ENCODE data around the gene BRD7. TPM values are rescaled to one million over a fixed set of nuclear protein-coding genes. Genes with fewer than 3 reads are reported as not detected.

Gene BRD7
- total RNA-seq, 1 donor = 15.6 TPM

GRCh38 chr16:50324345-50324744 is 44.4 kb downstream of the BRD7 start:
- DNase-seq (ENCODE audit: low read depth in 2 of 3, low spot score in 2 of 3) = no peak

GRCh38 chr16:50323335-50324011 is 45.3 kb downstream of the BRD7 start:
- peak in 1 of 3 donors; percentile 41 for DNase-seq (ENCODE audit: low read depth in 2 of 3, low spot score in 2 of 3)

GRCh38 chr16:50322333-50322732 is 46.5 kb downstream of the BRD7 start:
- DNase-seq (ENCODE audit: low read depth in 2 of 3, low spot score in 2 of 3) = no peak

- DNase-seq (ENCODE audit: low read depth in 2 of 3, low spot score in 2 of 3) = no peak
Measured at GRCh38 chr16:50320310-50320709, 48.5 kb downstream of the BRD7 start.

GRCh38 chr16:50318796-50319578 is 49.8 kb downstream of the BRD7 start:
- DNase-seq (ENCODE audit: low read depth in 2 of 3, low spot score in 2 of 3) = no peak

GRCh38 chr16:50316848-50317630 is 51.7 kb downstream of the BRD7 start:
- DNase-seq (ENCODE audit: low read depth in 2 of 3, low spot score in 2 of 3) = no peak

- no peak for DNase-seq (ENCODE audit: low read depth in 2 of 3, low spot score in 2 of 3)
Measured at GRCh38 chr16:50316102-50316847, 52.5 kb downstream of the BRD7 start.

- DNase-seq (ENCODE audit: low read depth in 2 of 3, low spot score in 2 of 3) = no peak
Measured at GRCh38 chr16:50315346-50315997, 53.3 kb downstream of the BRD7 start.

GRCh38 chr16:50314665-50315064 is 54.1 kb downstream of the BRD7 start:
- DNase-seq (ENCODE audit: low read depth in 2 of 3, low spot score in 2 of 3) = no peak

GRCh38 chr16:50313596-50314478 is 55.0 kb downstream of the BRD7 start:
- DNase-seq (ENCODE audit: low read depth in 2 of 3, low spot score in 2 of 3) = peak in 2 of 3 donors; percentile 48 to 64

- DNase-seq (ENCODE audit: low read depth in 2 of 3, low spot score in 2 of 3) = no peak
Measured at GRCh38 chr16:50311891-50312501, 56.8 kb downstream of the BRD7 start.

- DNase-seq (ENCODE audit: low read depth in 2 of 3, low spot score in 2 of 3) = no peak
Measured at GRCh38 chr16:50311134-50311528, 57.7 kb downstream of the BRD7 start.

- no peak for DNase-seq (ENCODE audit: low read depth in 2 of 3, low spot score in 2 of 3)
Measured at GRCh38 chr16:50310308-50311133, 58.3 kb downstream of the BRD7 start.

- DNase-seq (ENCODE audit: low read depth in 2 of 3, low spot score in 2 of 3) = no peak
Measured at GRCh38 chr16:50309527-50310307, 59.1 kb downstream of the BRD7 start.

- no peak for DNase-seq (ENCODE audit: low read depth in 2 of 3, low spot score in 2 of 3)
Measured at GRCh38 chr16:50309156-50309526, 59.6 kb downstream of the BRD7 start.

- no peak for DNase-seq (ENCODE audit: low read depth in 2 of 3, low spot score in 2 of 3)
Measured at GRCh38 chr16:50308237-50308965, 60.4 kb downstream of the BRD7 start.

- no peak for DNase-seq (ENCODE audit: low read depth in 2 of 3, low spot score in 2 of 3)
Measured at GRCh38 chr16:50306287-50306686, 62.5 kb downstream of the BRD7 start.

All from hematopoietic multipotent progenitor cell (in vitro differentiated cells).